ENCODE measurements around the gene ACP3.

The ACP3 gene

GRCh38 chr3:132318451-132318850 is 1.2 kb downstream of the ACP3 start:
- peak; percentile 7 for DNase-seq

GRCh38 chr3:132321304-132321703 is 4.1 kb downstream of the ACP3 start:
- DNase-seq = no peak

DNA sequence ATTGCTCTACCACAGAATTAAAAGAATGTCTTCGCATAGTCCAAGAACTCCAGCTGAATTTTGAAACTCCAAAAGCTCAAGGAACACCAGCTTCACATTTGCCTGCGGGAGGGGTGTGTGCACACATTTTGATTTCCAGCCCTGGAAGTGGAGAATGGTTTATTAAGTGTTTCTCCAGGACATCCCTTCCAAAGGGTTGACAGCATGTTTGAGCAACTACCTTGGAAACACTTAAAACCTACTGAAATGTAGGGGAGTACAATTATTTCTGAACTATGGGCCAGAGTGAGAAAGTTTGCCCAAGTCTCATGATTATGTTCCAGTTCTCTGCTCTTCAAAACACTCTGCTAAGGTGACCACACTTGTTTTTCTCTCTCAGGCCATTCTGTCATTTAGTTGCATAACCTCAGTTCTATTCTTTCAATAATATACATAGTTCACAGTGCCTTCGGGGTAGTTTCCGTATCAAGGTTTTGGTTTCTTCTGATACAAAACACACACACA is 7.9 kb downstream of the ACP3 start:
- DNase-seq = no peak

GRCh38 chr3:132325634-132326033 is 8.4 kb downstream of the ACP3 start:
- DNase-seq = no peak

GRCh38 chr3:132326251-132326650 is 9.0 kb downstream of the ACP3 start:
- no peak for DNase-seq

DNA sequence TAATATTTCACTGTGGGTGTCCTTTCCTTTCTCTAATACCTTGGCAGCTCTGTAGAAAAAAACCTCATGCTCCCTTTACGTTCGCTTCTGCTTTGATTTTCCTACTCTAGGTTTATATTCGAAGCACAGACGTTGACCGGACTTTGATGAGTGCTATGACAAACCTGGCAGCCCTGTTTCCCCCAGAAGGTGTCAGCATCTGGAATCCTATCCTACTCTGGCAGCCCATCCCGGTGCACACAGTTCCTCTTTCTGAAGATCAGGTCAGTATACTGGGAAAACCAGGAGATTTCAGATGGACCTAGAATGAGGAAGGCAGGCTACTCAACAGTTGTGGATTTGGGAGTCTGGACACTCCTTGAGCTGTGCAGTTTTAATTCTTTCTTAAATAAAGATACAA is 14.9 kb downstream of the ACP3 start:
- DNase-seq = no peak

DNA sequence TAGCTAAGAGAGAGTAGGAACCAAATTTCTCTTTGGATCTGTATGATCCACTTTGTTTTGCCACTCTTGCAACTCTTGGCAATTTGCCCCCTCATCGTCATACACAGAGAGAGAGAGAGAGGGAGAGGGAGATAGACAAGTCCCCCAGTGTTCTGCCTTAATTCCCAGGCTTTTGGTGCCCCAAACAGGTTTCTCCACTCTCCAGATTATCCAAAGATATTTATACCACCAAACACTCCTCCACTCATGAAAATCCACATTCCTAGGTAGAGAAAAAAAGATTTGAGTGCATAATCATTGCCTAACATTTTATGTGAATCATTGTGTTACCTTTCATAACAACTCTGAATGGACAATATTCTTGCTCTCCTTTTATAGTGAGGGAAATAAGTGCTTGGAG is 15.3 kb downstream of the ACP3 start:
- no peak for DNase-seq

- no peak for DNase-seq
These were observed 24.5 kb downstream of the ACP3 start for GRCh38 chr3:132341746-132342145.

DNA sequence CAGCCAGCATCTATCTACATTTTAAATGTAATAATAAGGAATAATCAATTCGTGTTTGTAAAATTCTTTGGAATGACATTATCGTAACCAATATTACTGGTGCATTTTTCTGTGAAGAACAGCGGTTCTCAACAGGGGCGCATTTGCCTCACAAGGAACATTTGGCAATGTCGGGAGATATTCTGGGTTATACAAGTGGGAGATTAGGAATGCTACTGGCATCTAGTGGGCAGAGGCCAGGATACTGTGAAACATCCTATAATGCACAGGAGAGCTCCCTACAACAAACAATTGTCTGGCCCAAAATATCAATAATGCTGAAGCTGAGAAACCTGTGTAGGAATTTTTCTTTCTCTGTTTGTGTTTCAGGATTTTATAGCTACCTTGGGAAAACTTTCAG is 25.0 kb downstream of the ACP3 start:
- DNase-seq = no peak

DNA sequence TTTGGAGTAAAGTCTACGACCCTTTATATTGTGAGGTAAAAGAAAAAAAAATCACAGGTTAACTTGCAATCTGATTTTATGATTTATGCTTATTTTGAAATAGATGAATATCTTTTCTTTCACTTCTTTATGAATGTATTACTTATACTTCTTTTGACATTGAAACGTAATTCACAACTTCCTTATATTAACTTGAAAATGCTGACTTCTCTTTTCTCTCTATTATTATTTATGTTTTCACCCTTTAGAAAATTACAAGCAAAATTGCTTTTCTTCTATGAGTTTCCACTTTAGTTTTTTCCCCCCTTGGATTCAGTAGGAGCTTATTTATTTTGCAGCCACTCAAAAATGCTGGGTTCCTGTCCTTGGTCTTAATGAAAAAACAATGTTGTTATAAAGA is 25.4 kb downstream of the ACP3 start:
- DNase-seq = no peak

GRCh38 chr3:132343018-132343612 is 25.9 kb downstream of the ACP3 start:
- peak; percentile 60 for DNase-seq

- peak; percentile 37 for DNase-seq
These were observed 27.6 kb downstream of the ACP3 start for GRCh38 chr3:132344666-132345280.

DNA sequence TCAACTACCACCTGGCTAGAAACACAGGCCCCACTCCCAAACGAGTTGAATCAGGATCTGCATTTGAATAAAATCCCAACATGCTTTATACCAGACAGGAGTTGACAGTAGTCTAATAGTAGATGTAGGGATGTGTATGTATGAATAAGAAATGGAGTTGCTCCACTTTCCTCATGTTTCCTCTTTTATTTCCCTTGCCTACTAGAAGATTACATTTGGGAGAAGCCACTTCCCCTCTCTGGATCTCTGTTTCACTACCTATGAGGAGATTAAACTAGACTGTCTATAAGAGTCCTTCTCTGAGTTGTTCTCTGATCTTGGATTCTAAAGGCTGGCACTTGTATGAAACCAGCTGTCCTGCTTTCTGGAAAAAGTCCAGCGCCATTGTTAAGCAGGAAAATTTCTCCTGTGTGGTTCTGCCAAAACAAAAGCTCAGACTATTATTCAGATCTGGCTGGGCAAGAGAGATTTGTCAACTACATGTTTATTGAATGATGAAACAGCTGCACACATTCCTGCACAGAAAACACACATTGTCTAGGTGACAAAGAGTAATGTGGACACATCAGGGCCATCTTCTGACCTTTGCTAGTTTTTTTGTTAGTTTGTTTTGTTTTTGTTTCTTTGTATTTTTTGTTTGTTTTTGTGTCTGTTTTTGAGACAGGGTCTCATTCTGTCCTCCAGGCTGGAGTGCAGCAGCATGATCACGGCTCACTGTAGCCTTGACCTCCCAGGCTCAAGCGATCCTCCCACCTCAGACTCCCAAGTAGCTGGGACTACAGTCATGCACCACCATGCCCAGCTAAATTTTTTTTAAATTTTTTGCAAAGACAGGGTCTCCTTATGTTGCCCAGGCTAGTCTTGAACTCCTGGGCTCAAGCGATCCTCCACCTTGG is 29.9 kb downstream of the ACP3 start:
- peak; percentile 38 for DNase-seq

GRCh38 chr3:132347811-132348210 is 30.6 kb downstream of the ACP3 start:
- DNase-seq = no peak

DNA sequence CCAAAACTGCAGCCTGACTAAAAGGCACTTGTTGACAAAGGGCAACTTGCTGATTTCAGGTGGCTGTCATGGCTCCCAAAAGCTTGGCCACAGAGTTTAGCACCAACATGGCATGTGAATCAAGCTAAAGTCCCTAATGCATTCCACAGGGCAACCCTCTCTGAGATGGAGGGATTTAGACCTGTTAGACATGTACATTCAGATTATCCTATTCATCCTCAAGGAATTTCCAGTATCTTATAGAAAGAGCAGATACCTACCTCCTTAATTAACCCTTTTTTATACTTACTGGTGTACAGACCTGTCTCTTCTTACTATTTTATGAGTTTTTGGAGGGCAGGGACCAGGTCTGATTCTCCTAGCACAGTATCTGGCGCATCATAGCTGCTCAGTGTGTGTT is 31.3 kb downstream of the ACP3 start:
- DNase-seq = no peak

- no peak for DNase-seq
These were observed 33.6 kb downstream of the ACP3 start for GRCh38 chr3:132350814-132351213.

DNA sequence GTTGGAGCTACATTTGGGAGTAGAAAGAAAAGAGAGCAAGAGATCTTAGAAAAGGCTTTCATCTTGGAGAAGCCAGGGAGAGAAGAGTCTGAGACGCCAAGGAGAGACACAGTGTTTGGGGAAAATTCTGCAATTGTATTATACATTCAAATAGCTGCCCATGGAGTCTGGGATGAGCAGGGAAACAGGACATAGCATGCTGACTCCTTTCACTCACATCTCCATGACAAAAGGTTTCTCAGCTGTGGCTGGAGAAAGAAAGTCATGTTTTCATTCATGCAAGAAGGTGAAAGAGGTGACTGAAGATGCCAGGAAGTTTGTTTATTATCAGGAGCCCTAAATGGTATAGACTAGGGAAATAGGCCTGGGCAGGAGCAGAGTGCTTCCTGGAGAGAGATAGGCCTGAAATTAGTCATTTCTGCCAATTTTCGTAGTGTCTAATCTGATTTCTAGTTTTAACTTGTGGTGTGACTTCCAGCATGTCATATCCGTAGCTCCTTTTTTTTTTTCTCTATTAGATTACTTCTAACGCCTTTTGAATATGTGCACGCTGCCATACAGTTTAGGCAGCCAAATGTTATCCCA is 34.1 kb downstream of the ACP3 start:
- no peak for DNase-seq

GRCh38 chr3:132352556-132353143 is 35.4 kb downstream of the ACP3 start:
- DNase-seq = peak; percentile 67

- DNase-seq = no peak
These were observed 37.9 kb downstream of the ACP3 start for GRCh38 chr3:132354916-132355702.

GRCh38 chr3:132356568-132356967 is 39.4 kb downstream of the ACP3 start:
- DNase-seq = no peak

DNA sequence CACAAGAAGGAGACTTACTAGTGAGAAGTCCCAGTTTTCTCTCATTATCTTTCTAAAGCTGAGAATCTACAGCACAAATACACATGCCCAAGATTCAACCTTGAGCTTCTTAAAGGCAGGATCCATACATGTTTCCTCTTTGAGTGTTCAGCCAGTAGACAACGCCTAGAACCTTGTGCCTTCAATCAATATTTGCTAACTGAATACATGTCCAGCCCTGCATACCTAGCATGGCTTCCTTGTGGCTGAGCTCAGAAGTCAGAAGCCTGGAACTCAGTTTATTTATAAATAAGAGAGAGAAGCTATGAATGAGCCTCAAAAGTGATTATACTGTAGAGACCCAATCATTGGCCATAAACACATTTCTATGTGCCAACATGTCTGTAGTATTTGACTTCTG is 43.5 kb downstream of the ACP3 start:
- DNase-seq = no peak

- no peak for DNase-seq
These were observed 45.1 kb downstream of the ACP3 start for GRCh38 chr3:132362329-132362728.

Data from fibroblast of upper back skin (primary cell).